Endometrium (tissue), 2 donors: ENCODE data around the gene EYA3.

Source experiments
- FAIRE-seq: peaks from 2 replicates; lab custom pipeline; 2012; peaks lifted over from hg19 to GRCh38; lab: Jason Lieb, UNC
- donor health status: control.
- donor health status: control.

EYA3 gene

GRCh38 chr1:28071813-28072212 is 16.6 kb downstream of the EYA3 start:
- no peak for FAIRE-seq

- peak; percentile 15 for FAIRE-seq
Measured at GRCh38 chr1:28070725-28071593, 17.5 kb downstream of the EYA3 start.

GRCh38 chr1:28067523-28068090 is 20.8 kb downstream of the EYA3 start:
- FAIRE-seq = no peak

GRCh38 chr1:28066393-28067154 is 21.8 kb downstream of the EYA3 start:
- peak; percentile 8 for FAIRE-seq

- no peak for FAIRE-seq
Measured at GRCh38 chr1:28064064-28064463, 24.3 kb downstream of the EYA3 start.

GRCh38 chr1:28062806-28063205 is 25.6 kb downstream of the EYA3 start:
- FAIRE-seq = no peak

- FAIRE-seq = no peak
Measured at GRCh38 chr1:28058971-28059878, 29.2 kb downstream of the EYA3 start.

GRCh38 chr1:28058168-28058567 is 30.2 kb downstream of the EYA3 start:
- FAIRE-seq = no peak

- no peak for FAIRE-seq
Measured at GRCh38 chr1:28056129-28056925, 32.1 kb downstream of the EYA3 start.

GRCh38 chr1:28050776-28051175 is 37.6 kb downstream of the EYA3 start:
- no peak for FAIRE-seq

GRCh38 chr1:28046716-28047115 is 41.7 kb downstream of the EYA3 start:
- no peak for FAIRE-seq

- no peak for FAIRE-seq
Measured at GRCh38 chr1:28045777-28046176, 42.6 kb downstream of the EYA3 start.

GRCh38 chr1:28044399-28044798 is 44.0 kb downstream of the EYA3 start:
- no peak for FAIRE-seq

- no peak for FAIRE-seq
Measured at GRCh38 chr1:28039341-28039740, 49.1 kb downstream of the EYA3 start.

- no peak for FAIRE-seq
Measured at GRCh38 chr1:28037946-28038345, 50.5 kb downstream of the EYA3 start.

- FAIRE-seq = no peak
Measured at GRCh38 chr1:28037206-28037605, 51.2 kb downstream of the EYA3 start.

- no peak for FAIRE-seq
Measured at GRCh38 chr1:28036431-28036830, 52.0 kb downstream of the EYA3 start.

GRCh38 chr1:28035420-28035819 is 53.0 kb downstream of the EYA3 start:
- no peak for FAIRE-seq

GRCh38 chr1:28032281-28032680 is 56.1 kb downstream of the EYA3 start:
- no peak for FAIRE-seq

GRCh38 chr1:28031173-28031572 is 57.2 kb downstream of the EYA3 start:
- FAIRE-seq = no peak
